Measurements from ENCODE around the gene C22orf39.
"Not testable (repeated sequence)": the region's sequence is repeated elsewhere in the genome, so short reads cannot be mapped to it uniquely, and the experiment has no call there.

The C22orf39 gene

GRCh38 chr22:19450363-19451175, 3.1 kb upstream of the C22orf39 start:
- no peak for DNase-seq

- DNase-seq = no peak
Observed at GRCh38 chr22:19449422-19449767, 1.9 kb upstream of the C22orf39 start.

GRCh38 chr22:19448739-19449421, 1.4 kb upstream of the C22orf39 start:
- no peak for DNase-seq

GRCh38 chr22:19448076-19448607, 631 bp upstream of the C22orf39 start:
- peak; percentile 44 for DNase-seq

- DNase-seq = no peak
Observed at GRCh38 chr22:19446603-19447329, 745 bp downstream of the C22orf39 start.

- not testable (repeated sequence) for DNase-seq
Observed at GRCh38 chr22:19445279-19445982, 2.1 kb downstream of the C22orf39 start.

- no peak for DNase-seq
Observed at GRCh38 chr22:19443544-19444211, 3.8 kb downstream of the C22orf39 start.

- DNase-seq = no peak
Observed at GRCh38 chr22:19442166-19442565, 5.3 kb downstream of the C22orf39 start.

- DNase-seq = no peak
Observed at GRCh38 chr22:19440411-19441195, 6.9 kb downstream of the C22orf39 start.

- no peak for DNase-seq
Observed at GRCh38 chr22:19438298-19438697, 9.2 kb downstream of the C22orf39 start.

GRCh38 chr22:19436444-19437161, 10.9 kb downstream of the C22orf39 start:
- not testable (repeated sequence) for DNase-seq

GRCh38 chr22:19434829-19435580, 12.5 kb downstream of the C22orf39 start:
- DNase-seq = no peak

- DNase-seq = no peak
Observed at GRCh38 chr22:19434401-19434800, 13.1 kb downstream of the C22orf39 start.

- DNase-seq = peak; percentile 92
Observed at GRCh38 chr22:19432133-19432851, 15.2 kb downstream of the C22orf39 start, which contains the start of gene MRPL40. Gene MRPL40 (plus strand): TSS chr22:19432545. CDS start chr22:19432555, 10 bp downstream.

- DNase-seq = peak; percentile 80
Observed at GRCh38 chr22:19431649-19432132, 15.8 kb downstream of the C22orf39 start, which contains the start of gene HIRA. Gene HIRA (minus strand): TSS chr22:19431733. CDS start chr22:19431476, 257 bp downstream.

GRCh38 chr22:19430890-19431541, 16.5 kb downstream of the C22orf39 start:
- DNase-seq = no peak

- DNase-seq = peak; percentile 43
Observed at GRCh38 chr22:19429950-19430889, 17.3 kb downstream of the C22orf39 start.
